ENCODE measurements around the gene ZBTB46. TPM values are rescaled to one million over a fixed set of nuclear protein-coding genes. Genes with fewer than 3 reads are reported as not detected.

The ZBTB46 gene
- total and polyA plus RNA-seq, 5 donors, result 6.7 to 18.1 (median 15.8) TPM

GRCh38 chr20:63693733-63694583 lies 137.1 kb downstream of the ZBTB46 start:
- DNase-seq (peak in 2 of 3 donors; percentile 9 to 29), ATAC-seq (no peak)
- no peaks in the 10 kb centered on the region for H3K27me3 ChIP-seq (ENCODE audit: control insufficient read depth, insufficient read depth)
- no peak overlapping the region for H3K4me3 ChIP-seq (ENCODE audit: low read length)
- WGBS, result 94% methylated on average over 21 of the region's 21 CpGs
- no peaks in the 10 kb centered on the region for H3K4me1 ChIP-seq (ENCODE audit: control insufficient read depth, insufficient read depth, low read length)
- intact Hi-C loops (cut with DNase I), result no loop called here
- H3K9me3 ChIP-seq (ENCODE audit: control insufficient read depth, low read length), result no peaks in the 10 kb centered on the region
- no peak overlapping the region for H3K27ac ChIP-seq (ENCODE audit: low read length)

Other genes starting within 250 kb of the ZBTB46 start
- gene GMEB2, start 204.2 kb downstream of the ZBTB46 start, total RNA-seq, result 1 to 10 TPM; 7.0 to 7.7 (median 7.3) TPM
- 6.5 TPM for gene GMEB2, start 204.2 kb downstream of the ZBTB46 start, polyA plus RNA-seq
- 1 to 10 TPM; 4.0 to 9.3 (median 5.8) TPM for gene STMN3, start 177.8 kb downstream of the ZBTB46 start, total RNA-seq
- 7.1 TPM for gene STMN3, start 177.8 kb downstream of the ZBTB46 start, polyA plus RNA-seq
- 10 to 100 TPM; 12.3 to 14.8 (median 13.3) TPM for gene RTEL1, start 173.0 kb downstream of the ZBTB46 start, total RNA-seq
- gene RTEL1, start 173.0 kb downstream of the ZBTB46 start, polyA plus RNA-seq, result 7.7 TPM
- gene TNFRSF6B, start 134.6 kb downstream of the ZBTB46 start, total RNA-seq, result 1 to 10 TPM in 2 of 4 donors, under 1 TPM in 1, not detected in 1; 0.23 to 1.4 (median 1.1) TPM
- 2.7 TPM for gene TNFRSF6B, start 134.6 kb downstream of the ZBTB46 start, polyA plus RNA-seq
- gene ARFRP1, start 123.3 kb downstream of the ZBTB46 start, total RNA-seq, result 10 to 100 TPM; 40.1 to 49.7 (median 44.3) TPM
- gene ARFRP1, start 123.3 kb downstream of the ZBTB46 start, polyA plus RNA-seq, result 38.7 TPM
- 10 to 100 TPM; 14.5 to 19.6 (median 16.8) TPM for gene ZGPAT, start 123.2 kb downstream of the ZBTB46 start, total RNA-seq
- gene ZGPAT, start 123.2 kb downstream of the ZBTB46 start, polyA plus RNA-seq, result 29.5 TPM
- 1 to 10 TPM; 2.1 to 2.9 (median 2.7) TPM for gene LIME1, start 94.6 kb downstream of the ZBTB46 start, total RNA-seq
- 2.7 TPM for gene LIME1, start 94.6 kb downstream of the ZBTB46 start, polyA plus RNA-seq
- gene SLC2A4RG, start 91.5 kb downstream of the ZBTB46 start, total RNA-seq, result 10 to 100 TPM; 42.7 to 69.1 (median 50.1) TPM
- gene SLC2A4RG, start 91.5 kb downstream of the ZBTB46 start, polyA plus RNA-seq, result 39.2 TPM
- not detected for gene ABHD16B, start 30.2 kb upstream of the ZBTB46 start, total RNA-seq
- 0.54 TPM for gene ABHD16B, start 30.2 kb upstream of the ZBTB46 start, polyA plus RNA-seq
- gene TPD52L2, start 34.0 kb upstream of the ZBTB46 start, total RNA-seq, result 10 to 100 TPM; 62.1 to 73.5 (median 63.6) TPM
- gene TPD52L2, start 34.0 kb upstream of the ZBTB46 start, polyA plus RNA-seq, result 52.3 TPM
- 10 to 100 TPM; 43.1 to 51.0 (median 49.9) TPM for gene DNAJC5, start 63.9 kb upstream of the ZBTB46 start, total RNA-seq
- gene DNAJC5, start 63.9 kb upstream of the ZBTB46 start, polyA plus RNA-seq, result 32.2 TPM
- 10 to 100 TPM; 35.5 to 47.0 (median 44.0) TPM for gene UCKL1, start 125.2 kb upstream of the ZBTB46 start, total RNA-seq
- gene UCKL1, start 125.2 kb upstream of the ZBTB46 start, polyA plus RNA-seq, result 36.5 TPM
- gene ZNF512B, start 138.7 kb upstream of the ZBTB46 start, total RNA-seq, result 10 to 100 TPM; 12.3 to 16.1 (median 13.6) TPM
- 9.8 TPM for gene ZNF512B, start 138.7 kb upstream of the ZBTB46 start, polyA plus RNA-seq
- gene SAMD10, start 148.4 kb upstream of the ZBTB46 start, total RNA-seq, result 1 to 10 TPM; 3.3 to 4.9 (median 3.8) TPM
- gene SAMD10, start 148.4 kb upstream of the ZBTB46 start, polyA plus RNA-seq, result 4.8 TPM
- 10 to 100 TPM; 42.5 to 44.7 (median 43.5) TPM for gene PRPF6, start 149.9 kb upstream of the ZBTB46 start, total RNA-seq
- 29.6 TPM for gene PRPF6, start 149.9 kb upstream of the ZBTB46 start, polyA plus RNA-seq
- under 1 TPM; 0.21 to 0.82 (median 0.49) TPM for gene C20orf204, start 204.9 kb upstream of the ZBTB46 start, total RNA-seq
- 0.36 TPM for gene C20orf204, start 204.9 kb upstream of the ZBTB46 start, polyA plus RNA-seq
- gene SOX18, start 218.4 kb upstream of the ZBTB46 start, total RNA-seq, result 10 to 100 TPM; 28.7 to 42.1 (median 41.1) TPM
- 26.8 TPM for gene SOX18, start 218.4 kb upstream of the ZBTB46 start, polyA plus RNA-seq
- 10 to 100 TPM; 46.3 to 52.0 (median 50.0) TPM for gene TCEA2, start 231.9 kb upstream of the ZBTB46 start, total RNA-seq
- gene TCEA2, start 231.9 kb upstream of the ZBTB46 start, polyA plus RNA-seq, result 38.3 TPM
- gene RGS19, start 248.3 kb upstream of the ZBTB46 start, total RNA-seq, result 1 to 10 TPM; 6.3 to 9.1 (median 8.3) TPM
- gene RGS19, start 248.3 kb upstream of the ZBTB46 start, polyA plus RNA-seq, result 5.8 TPM
- 1 to 10 TPM in 2 of 4 donors, under 1 TPM in 2; 0.50 to 1.3 (median 1.1) TPM for gene OPRL1, start 248.8 kb upstream of the ZBTB46 start, total RNA-seq
- gene OPRL1, start 248.8 kb upstream of the ZBTB46 start, polyA plus RNA-seq, result 0.81 TPM